Activated naive CD4-positive, alpha-beta T cell treated with anti-CD3 and anti-CD28 coated beads, Interleukin-2, amount 50 U/mL, for 72 hours (primary cell): ENCODE measurements around the gene SEMA3F. TPM values are rescaled to one million over a fixed set of nuclear protein-coding genes. Genes with fewer than 3 reads are reported as not detected.
A peak's percentile ranks its signal among the peaks of the same experiment; 100 is the strongest.

Source experiments
- ATAC-seq, 2 donors: fragments of 150-1000 bp; cut with Tn5 transposase; 2 replicates each; pipeline ENCODE4 v1.10.0; 2021; ENCODE audit warnings: mild to moderate bottlenecking in 2 of 2, moderate library complexity in 2 of 2
- DNase-seq, 2 donors: peaks; one replicate each; pipeline ENCODE4 v3.0.0; 2021 to 2022; ENCODE audit warnings: low spot score in 2 of 2
- H3K27ac Mint-ChIP-seq, 2 donors: one replicate each; pipeline ENCODE4 v1.8.0; 2022; ENCODE audit warnings: mild to moderate bottlenecking in 2 of 2, mixed read lengths in 2 of 2
- H3K36me3 Mint-ChIP-seq, 2 donors: one replicate each; pipeline ENCODE4 v1.8.0; 2022; ENCODE audit warnings: mixed read lengths in 2 of 2
- H3K9me3 Mint-ChIP-seq, 2 donors: one replicate each; pipeline ENCODE4 v1.8.0; 2022; ENCODE audit warnings: mixed read lengths in 2 of 2
- total RNA-seq, 2 donors: library from RNA; stranded (reverse); gene quantifications; one replicate each; pipeline ENCODE4 v1.2.3, GENCODE V29; 2022

Gene SEMA3F
- total RNA-seq, 2 donors from 2014 or later: 0.32 to 0.54 TPM

DNA sequence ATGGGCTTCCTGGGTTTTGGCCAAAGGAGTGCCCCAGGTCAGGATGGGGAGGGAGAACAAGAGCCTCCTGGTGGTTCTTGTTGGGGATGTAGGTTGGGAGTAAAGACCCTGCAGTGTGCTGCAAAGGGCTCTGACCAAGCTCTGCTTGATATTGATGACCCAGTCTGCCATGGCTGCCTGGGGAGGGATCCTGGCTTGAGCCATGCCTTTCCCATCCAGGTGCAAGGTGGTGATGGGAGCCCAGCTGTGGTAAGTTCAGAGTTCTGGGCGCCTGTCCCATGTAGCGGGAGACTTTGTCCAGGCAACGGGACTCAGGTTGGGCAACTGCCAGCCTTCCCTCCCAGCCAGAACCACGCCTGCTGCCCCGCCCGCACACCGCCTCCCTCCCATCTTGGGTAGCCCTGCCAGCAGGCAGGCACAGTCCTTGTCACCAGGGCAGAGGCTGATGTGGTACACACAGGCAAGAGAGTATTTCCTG lies 83.5 kb downstream of the SEMA3F start:
- ATAC-seq: no peak

More for the DNA sequence above, 83.5 kb downstream of the SEMA3F start:
- peaks cover 21 to 28% of the 10 kb centered on the region in 2 donors for H3K36me3 Mint-ChIP-seq
- no peaks in the 10 kb centered on the region for H3K9me3 Mint-ChIP-seq
- no peak for DNase-seq
- H3K27ac Mint-ChIP-seq: peak overlapping the region; percentile 91 to 98

Other genes starting within 250 kb of the SEMA3F start
- 1 to 10 TPM; 6.0 to 8.4 TPM for gene MON1A, start 225.5 kb upstream of the SEMA3F start, total RNA-seq
- gene RBM6, start 215.2 kb upstream of the SEMA3F start, total RNA-seq: 100 to 1,000 TPM in 1 of 2 donors, 10 to 100 TPM in 1; 94.6 to 168 TPM
- gene RBM5, start 66.4 kb upstream of the SEMA3F start, total RNA-seq: 100 to 1,000 TPM; 159 to 182 TPM
- not detected for gene GNAT1, start 36.3 kb downstream of the SEMA3F start, total RNA-seq
- not detected for gene SLC38A3, start 49.9 kb downstream of the SEMA3F start, total RNA-seq
- 100 to 1,000 TPM; 313 to 349 TPM for gene GNAI2, start 80.9 kb downstream of the SEMA3F start, total RNA-seq
- gene SEMA3B, start 113.8 kb downstream of the SEMA3F start, total RNA-seq: 1 to 10 TPM in 1 of 2 donors, under 1 TPM in 1; 0.77 to 4.1 TPM
- gene LSMEM2, start 123.8 kb downstream of the SEMA3F start, total RNA-seq: not detected
- gene IFRD2, start 137.1 kb downstream of the SEMA3F start, total RNA-seq: 100 to 1,000 TPM in 1 of 2 donors, 10 to 100 TPM in 1; 63.8 to 100 TPM
- 1 to 10 TPM; 4.3 to 6.6 TPM for gene HYAL3, start 144.1 kb downstream of the SEMA3F start, total RNA-seq
- gene NAA80, start 144.1 kb downstream of the SEMA3F start, total RNA-seq: 10 to 100 TPM; 19.4 to 26.0 TPM
- under 1 TPM in 1 of 2 donors, not detected in 1; 0.39 TPM for gene HYAL1, start 148.2 kb downstream of the SEMA3F start, total RNA-seq
- 1 to 10 TPM; 4.2 to 6.1 TPM for gene HYAL2, start 167.4 kb downstream of the SEMA3F start, total RNA-seq
- gene TUSC2, start 172.9 kb downstream of the SEMA3F start, total RNA-seq: 10 to 100 TPM; 10.7 to 20.1 TPM
- 10 to 100 TPM; 68.3 to 83.1 TPM for gene RASSF1, start 185.5 kb downstream of the SEMA3F start, total RNA-seq
- gene ZMYND10, start 190.4 kb downstream of the SEMA3F start, total RNA-seq: 1 to 10 TPM; 1.9 to 4.1 TPM
- 10 to 100 TPM; 42.3 to 50.7 TPM for gene NPRL2, start 195.5 kb downstream of the SEMA3F start, total RNA-seq
- gene CYB561D2, start 195.5 kb downstream of the SEMA3F start, total RNA-seq: 10 to 100 TPM; 18.1 to 34.3 TPM
- gene TMEM115, start 204.2 kb downstream of the SEMA3F start, total RNA-seq: 10 to 100 TPM; 10.9 to 15.1 TPM